ENCODE measurements around the gene SRL.

SRL gene

DNA sequence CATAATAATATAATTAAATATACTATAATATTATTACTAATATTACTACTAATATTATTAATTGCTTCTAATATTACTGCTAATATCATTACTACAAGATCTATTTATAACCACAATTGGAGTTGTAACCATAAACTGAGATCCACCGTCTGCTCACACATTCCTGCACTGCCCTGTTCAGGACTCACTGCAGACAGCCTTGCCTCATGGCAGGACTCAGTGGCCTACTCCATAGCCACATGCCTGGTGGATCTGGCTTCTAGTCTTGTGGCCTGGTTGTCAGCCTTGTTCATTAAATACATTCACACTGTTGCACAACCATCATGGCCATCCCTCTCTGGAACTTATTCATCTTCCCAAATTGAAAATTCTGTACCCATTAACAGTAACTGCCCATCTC, 48.0 kb downstream of the SRL start:
- TF ChIP-seq, protein P1, sequence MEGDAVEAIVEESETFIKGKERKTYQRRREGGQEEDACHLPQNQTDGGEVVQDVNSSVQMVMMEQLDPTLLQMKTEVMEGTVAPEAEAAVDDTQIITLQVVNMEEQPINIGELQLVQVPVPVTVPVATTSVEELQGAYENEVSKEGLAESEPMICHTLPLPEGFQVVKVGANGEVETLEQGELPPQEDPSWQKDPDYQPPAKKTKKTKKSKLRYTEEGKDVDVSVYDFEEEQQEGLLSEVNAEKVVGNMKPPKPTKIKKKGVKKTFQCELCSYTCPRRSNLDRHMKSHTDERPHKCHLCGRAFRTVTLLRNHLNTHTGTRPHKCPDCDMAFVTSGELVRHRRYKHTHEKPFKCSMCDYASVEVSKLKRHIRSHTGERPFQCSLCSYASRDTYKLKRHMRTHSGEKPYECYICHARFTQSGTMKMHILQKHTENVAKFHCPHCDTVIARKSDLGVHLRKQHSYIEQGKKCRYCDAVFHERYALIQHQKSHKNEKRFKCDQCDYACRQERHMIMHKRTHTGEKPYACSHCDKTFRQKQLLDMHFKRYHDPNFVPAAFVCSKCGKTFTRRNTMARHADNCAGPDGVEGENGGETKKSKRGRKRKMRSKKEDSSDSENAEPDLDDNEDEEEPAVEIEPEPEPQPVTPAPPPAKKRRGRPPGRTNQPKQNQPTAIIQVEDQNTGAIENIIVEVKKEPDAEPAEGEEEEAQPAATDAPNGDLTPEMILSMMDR (IDR thresholded peaks at IDR 0.05; ENCODE audit: low read depth, low read length): no peak
- Histone ChIP-seq H3K9me3 (no peaks in the 10 kb centered on the region), H3K27me3 (no peaks in the 10 kb centered on the region), H3K4me3 (ENCODE audit: low read depth, low read length) (no peak overlapping the region), H3K36me3 (no peaks in the 10 kb centered on the region), H3K4me1 (no peaks in the 10 kb centered on the region)
- DNase-seq: no peak

GRCh38 chr16:4192206-4192605, 49.7 kb downstream of the SRL start:
- Histone ChIP-seq H3K36me3 (no peaks in the 10 kb centered on the region), H3K27me3 (no peaks in the 10 kb centered on the region), H3K9me3 (no peaks in the 10 kb centered on the region), H3K4me1 (no peaks in the 10 kb centered on the region), H3K4me3 (ENCODE audit: low read depth, low read length) (no peak overlapping the region)
- DNase-seq: no peak
- TF ChIP-seq, protein P1 (IDR thresholded peaks at IDR 0.05; ENCODE audit: low read depth, low read length): no peak

DNA sequence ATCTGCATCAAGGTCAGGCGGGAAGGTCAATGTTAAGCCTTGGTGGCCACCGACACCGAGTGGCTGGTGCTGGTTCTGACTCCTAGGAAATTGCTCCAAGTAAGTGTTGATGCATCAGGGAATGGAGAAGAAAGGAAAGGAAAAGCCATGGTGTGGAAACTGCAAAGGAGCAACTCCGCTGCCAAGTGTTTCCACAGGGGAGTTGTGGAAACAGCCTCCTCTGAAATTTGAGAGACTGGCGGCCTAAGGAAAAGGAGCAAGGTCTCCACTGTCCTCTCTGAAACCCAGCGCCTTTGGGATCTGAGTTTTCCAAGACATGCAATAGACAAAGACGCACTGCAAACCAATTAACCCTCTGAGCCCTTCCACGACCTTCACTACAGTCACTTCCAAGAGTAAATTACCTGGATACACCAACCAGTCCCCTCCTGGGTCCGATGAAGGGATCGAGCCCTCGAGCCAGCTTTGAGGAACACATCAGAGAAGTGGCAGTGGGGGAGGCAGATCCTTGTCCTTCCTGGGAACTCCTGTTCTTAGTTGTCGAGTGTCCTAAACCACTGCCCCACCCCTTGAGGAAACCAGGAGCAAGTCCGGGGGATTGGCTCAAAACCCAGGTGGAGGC, 51.1 kb downstream of the SRL start:
- Histone ChIP-seq H3K4me3 (ENCODE audit: low read depth, low read length) (no peak overlapping the region), H3K27me3 (no peaks in the 10 kb centered on the region), H3K4me1 (no peaks in the 10 kb centered on the region), H3K36me3 (no peaks in the 10 kb centered on the region), H3K9me3 (no peaks in the 10 kb centered on the region)
- no peak for DNase-seq
- TF ChIP-seq, protein P1 (IDR thresholded peaks at IDR 0.05; ENCODE audit: low read depth, low read length): no peak

- no peak for DNase-seq
- H3K4me1 ChIP-seq: no peaks in the 10 kb centered on the region
- no peaks in the 10 kb centered on the region for H3K27me3 ChIP-seq
- no peaks in the 10 kb centered on the region for H3K36me3 ChIP-seq
- no peaks in the 10 kb centered on the region for H3K9me3 ChIP-seq
- H3K4me3 ChIP-seq (ENCODE audit: low read depth, low read length): no peak overlapping the region
- TF ChIP-seq, protein P1 (IDR thresholded peaks at IDR 0.05; ENCODE audit: low read depth, low read length): no peak
These were observed 51.8 kb downstream of the SRL start for GRCh38 chr16:4190086-4190485.

DNA sequence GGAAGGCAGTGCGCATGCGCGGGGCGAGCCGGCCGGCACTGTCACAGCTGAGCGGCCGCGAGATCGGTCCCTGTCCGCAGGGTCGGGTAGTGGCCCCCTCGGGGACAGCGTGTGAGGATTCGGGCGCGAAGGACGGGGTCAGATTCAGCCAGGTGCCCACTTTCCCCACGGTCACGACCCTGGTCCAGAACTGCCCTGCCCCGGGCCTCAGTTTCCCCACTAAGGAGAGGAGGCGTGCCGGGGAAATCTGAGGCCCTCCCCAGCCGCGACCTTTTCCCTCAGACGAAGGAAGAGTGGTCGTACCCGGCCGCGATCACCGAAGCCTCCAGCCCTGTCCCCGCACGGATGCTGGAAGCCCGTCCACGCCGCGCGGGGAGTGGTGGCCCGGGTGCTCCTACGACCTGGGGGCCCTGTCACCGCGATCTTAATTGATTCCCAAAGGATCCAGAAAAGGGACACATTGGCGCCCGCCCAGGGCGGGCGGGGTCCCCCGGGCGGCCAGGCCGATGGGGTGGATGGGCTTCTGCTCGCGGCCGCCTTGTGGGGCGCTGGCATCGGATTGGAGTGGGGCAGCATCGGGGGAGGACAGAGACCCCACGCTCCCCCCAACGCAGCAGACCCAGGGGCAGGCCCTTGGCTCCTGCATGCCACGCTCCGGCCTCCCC, 57.7 kb downstream of the SRL start:
- Histone ChIP-seq H3K27me3 (no peaks in the 10 kb centered on the region), H3K4me3 (ENCODE audit: low read depth, low read length) (peak overlapping the region; percentile 72), H3K4me1 (no peaks in the 10 kb centered on the region), H3K36me3 (no peaks in the 10 kb centered on the region), H3K9me3 (no peaks in the 10 kb centered on the region)
- DNase-seq: no peak
- TF ChIP-seq, protein P1 (IDR thresholded peaks at IDR 0.05; ENCODE audit: low read depth, low read length): no peak

All from BE2C (cell line).